GM23338 (cell line): ENCODE data around the gene ARL5C. TPM values are rescaled to one million over a fixed set of nuclear protein-coding genes. Genes with fewer than 3 reads are reported as not detected.

Experiments used
- ATAC-seq: fragments of 200-7000 bp; cut with Tn5 transposase; 3 replicates; pipeline ENCODE4 v1.9.1; 2020
- DNase-seq: peaks from one replicate; pipeline ENCODE4 v3.0.0-alpha.2; 2015; ENCODE audit warnings: low spot score
- H2AFZ ChIP-seq: fragments of 200-600 bp; sonication (generic); 2 replicates; pipeline ENCODE4 v1.8.0; 2016; ENCODE audit warnings: antibody characterized with exemption, mild to moderate bottlenecking, moderate library complexity
- H3F3A ChIP-seq: fragments of 200-600 bp; sonication (generic); replicated peaks from 2 replicates; pipeline ENCODE4 v1.8.0; 2017; ENCODE audit warnings: antibody characterized with exemption, mixed run types, low read depth
- H3K27ac ChIP-seq: fragments of 200-600 bp; sonication (generic); 2 replicates; pipeline ENCODE4 v1.6.1; 2016; ENCODE audit warnings: low read depth
- H3K27me3 ChIP-seq: fragments of 200-600 bp; sonication (generic); 2 replicates; pipeline ENCODE4 v1.8.0; 2016; ENCODE audit warnings: mild to moderate bottlenecking, mixed run types, moderate library complexity; ENCODE audit not compliant: insufficient read depth
- H3K36me3 ChIP-seq: fragments of 200-600 bp; sonication (generic); 2 replicates; pipeline ENCODE4 v1.8.0; 2016; ENCODE audit warnings: mild to moderate bottlenecking; ENCODE audit not compliant: insufficient read depth
- H3K4me1 ChIP-seq: fragments of 200-600 bp; sonication (generic); 2 replicates; pipeline ENCODE4 v1.8.0; 2016; ENCODE audit warnings: mild to moderate bottlenecking, moderate library complexity; ENCODE audit not compliant: insufficient read depth
- H3K4me2 ChIP-seq: fragments of 200-600 bp; sonication (generic); 2 replicates; pipeline ENCODE4 v1.7.1; 2017; ENCODE audit warnings: mixed run types
- H3K4me3 ChIP-seq: fragments of 200-600 bp; sonication (generic); 2 replicates; pipeline ENCODE4 v1.6.1; 2016; ENCODE audit warnings: mixed run types
- H3K79me2 ChIP-seq: fragments of 200-600 bp; sonication (generic); replicated peaks from 2 replicates; pipeline ENCODE4 v1.8.0; 2017; ENCODE audit warnings: mild to moderate bottlenecking; ENCODE audit not compliant: insufficient read depth
- H3K9me2 ChIP-seq: fragments of 200-600 bp; sonication (generic); 2 replicates; pipeline ENCODE4 v1.8.0; 2017; ENCODE audit not compliant: insufficient read depth
- H4K20me1 ChIP-seq: fragments of 200-600 bp; sonication (generic); replicated peaks from 2 replicates; pipeline ENCODE4 v1.8.0; 2017; ENCODE audit warnings: mild to moderate bottlenecking; ENCODE audit not compliant: insufficient read depth
- H3K27ac Mint-ChIP-seq: 2 replicates; pipeline ENCODE4 v1.8.0; 2020; ENCODE audit warnings: inconsistent platforms, mild to moderate bottlenecking, moderate library complexity, mixed read lengths
- H3K27me3 Mint-ChIP-seq: 3 replicates; pipeline ENCODE4 v1.8.0; 2022; ENCODE audit warnings: low read depth, mild to moderate bottlenecking, moderate library complexity, mixed read lengths, inconsistent platforms; ENCODE audit not compliant: insufficient read depth, poor library complexity
- H3K36me3 Mint-ChIP-seq: 3 replicates; pipeline ENCODE4 v1.8.0; 2021; ENCODE audit warnings: low read depth, mild to moderate bottlenecking, inconsistent platforms, moderate library complexity, mixed read lengths
- H3K4me1 Mint-ChIP-seq: 3 replicates; pipeline ENCODE4 v1.8.0; 2020; ENCODE audit warnings: mild to moderate bottlenecking, inconsistent platforms, mixed read lengths
- H3K4me3 Mint-ChIP-seq: 3 replicates; pipeline ENCODE4 v1.8.0; 2021; ENCODE audit warnings: moderate library complexity, mild to moderate bottlenecking, inconsistent platforms, mixed read lengths
- H3K9me3 Mint-ChIP-seq: 3 replicates; pipeline ENCODE4 v1.8.0; 2020; ENCODE audit warnings: moderate library complexity, mild to moderate bottlenecking, inconsistent platforms, mixed read lengths
- CREB1 ChIP-seq: fragments of 250-450 bp; sonication (Bioruptor Pico); IDR thresholded peaks from 2 replicates; pipeline ENCODE4 v1.5.0; 2020; ENCODE audit warnings: low read depth, mild to moderate bottlenecking, moderate library complexity
- EZH2 ChIP-seq: fragments of 200-600 bp; sonication (generic); IDR thresholded peaks from one replicate; pipeline ENCODE4 v1.8.0; 2017; ENCODE audit warnings: antibody characterized with exemption, mild to moderate bottlenecking, low read depth; ENCODE audit not compliant: unreplicated experiment
- EZH2phosphoT487 ChIP-seq: fragments of 200-600 bp; sonication (generic); IDR thresholded peaks from one replicate; pipeline ENCODE4 v1.8.1; 2018; ENCODE audit warnings: antibody characterized with exemption; ENCODE audit not compliant: unreplicated experiment
- JUNB ChIP-seq: IDR thresholded peaks from one replicate; pipeline ENCODE4 v1.6.1; 2016; ENCODE audit warnings: antibody characterized with exemption; ENCODE audit not compliant: unreplicated experiment
- NANOG ChIP-seq: IDR thresholded peaks from 2 replicates; pipeline ENCODE4 v1.6.1; 2016; ENCODE audit warnings: antibody characterized with exemption, borderline replicate concordance
- POLR2AphosphoS5 ChIP-seq: IDR thresholded peaks from 2 replicates; pipeline ENCODE4 v1.6.1; 2016; ENCODE audit warnings: antibody characterized with exemption, low read depth
- STAT1 ChIP-seq: IDR thresholded peaks from one replicate; pipeline ENCODE4 v1.6.1; 2016; ENCODE audit warnings: antibody characterized with exemption; ENCODE audit not compliant: unreplicated experiment
- ZNF114 ChIP-seq: fragments of 250-450 bp; sonication (Bioruptor Pico); IDR thresholded peaks from 2 replicates; pipeline ENCODE4 v1.5.0; 2020; ENCODE audit warnings: mild to moderate bottlenecking, moderate library complexity
- ZNF331 ChIP-seq: fragments of 250-450 bp; sonication (Bioruptor Pico); IDR thresholded peaks from 2 replicates; pipeline ENCODE4 v1.5.0; 2020; ENCODE audit warnings: low read depth, mild to moderate bottlenecking, moderate library complexity
- polyA plus RNA-seq: library from polyadenylated mRNA; unstranded; fragments of >200 nt; fragmentation: Nextera tagmentation; extraction: Ambion mirVana; gene quantifications from 2 replicates; pipeline ENCODE4 v1.2.1, GENCODE V29; 2016
- total RNA-seq: library from RNA; depleted of rRNA; stranded (reverse); fragments of >200 nt; shearing (Covaris generic); gene quantifications from 2 replicates; pipeline ENCODE4 v1.2.3, GENCODE V29; 2014
- TF ChIP-seq, protein P1 (sequence below): IDR thresholded peaks from one replicate; pipeline ENCODE4 v1.6.1; 2018; ENCODE audit warnings: antibody characterized with exemption; ENCODE audit not compliant: unreplicated experiment
- TF ChIP-seq, protein P2 (sequence below): fragments of 250-450 bp; sonication (Bioruptor Pico); IDR thresholded peaks from 2 replicates; pipeline ENCODE4 v1.5.0; 2020; ENCODE audit warnings: mild to moderate bottlenecking, moderate library complexity
- TF ChIP-seq, protein P3 (sequence below): IDR thresholded peaks from 2 replicates; pipeline ENCODE4 v1.6.1; 2016; ENCODE audit warnings: antibody characterized with exemption
- TF ChIP-seq, protein P4 (sequence below), 2 experiments: fragments of 200-600 bp in 1 of 2; sonication (generic) in 1 of 2; conservative IDR thresholded peaks; 2 replicates each; pipeline versions ENCODE4 v1.5.1 to v1.6.1; 2016 to 2017; ENCODE audit warnings: antibody characterized with exemption in 2 of 2, low read depth in 2 of 2, mild to moderate bottlenecking in 2 of 2, moderate library complexity in 1 of 2

The ARL5C gene
- total and polyA plus RNA-seq, 2 experiments from 2014 or later: not detected

DNA sequence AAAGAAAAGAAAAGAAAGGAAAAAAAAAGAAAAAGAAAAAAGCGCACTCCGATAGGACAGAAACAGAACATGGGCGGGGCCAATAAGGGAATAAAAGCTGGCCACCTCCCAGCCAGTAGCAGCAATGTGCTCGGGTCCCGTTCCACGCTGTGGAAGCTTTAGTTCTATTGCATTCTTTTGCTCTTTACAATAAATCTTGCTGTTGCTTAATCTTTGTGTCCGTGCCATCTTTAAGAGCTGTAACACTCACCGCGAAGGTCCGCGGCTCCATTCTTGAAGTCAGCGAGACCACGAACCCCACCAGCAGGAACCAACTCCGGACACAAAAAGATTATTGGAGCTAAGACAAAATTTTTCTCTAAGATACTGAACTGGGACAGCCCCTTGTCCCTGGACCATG, 3.1 kb upstream of the ARL5C start:
- peaks cover 5% of the 10 kb centered on the region for H3F3A ChIP-seq
- H3K27ac ChIP-seq: no peak overlapping the region
- Mint-ChIP-seq H3K36me3 (peaks cover 7% of the 10 kb centered on the region; the same call in 1 of the 3 replicates), H3K4me3 (no peak overlapping the region), H3K4me1 (peaks cover 21% of the 10 kb centered on the region), H3K9me3 (peaks cover 9% of the 10 kb centered on the region; the same call in 2 of the 3 replicates), H3K27me3 (peaks cover 29% of the 10 kb centered on the region), H3K27ac (no peak overlapping the region)
- no peak overlapping the region for H3K4me3 ChIP-seq
- H2AFZ ChIP-seq: no peak overlapping the region
- H4K20me1 ChIP-seq: no peaks in the 10 kb centered on the region
- H3K4me2 ChIP-seq: no peak overlapping the region
- DNase-seq (no peak), ATAC-seq (no peak)
- no peaks in the 10 kb centered on the region for H3K9me2 ChIP-seq
- H3K79me2 ChIP-seq: no peaks in the 10 kb centered on the region
- peaks cover 33% of the 10 kb centered on the region for H3K27me3 ChIP-seq
- no peaks in the 10 kb centered on the region for H3K36me3 ChIP-seq
- TF ChIP-seq EZH2phosphoT487 (no peak), EZH2 (no peak), POLR2AphosphoS5 (no peak), ZNF114 (no peak), NANOG (no peak), STAT1 (no peak), ZNF331 (CRISPR knock-in tag) (no peak), CREB1 (CRISPR knock-in tag) (no peak), JUNB (no peak)
- TF ChIP-seq, protein P1, sequence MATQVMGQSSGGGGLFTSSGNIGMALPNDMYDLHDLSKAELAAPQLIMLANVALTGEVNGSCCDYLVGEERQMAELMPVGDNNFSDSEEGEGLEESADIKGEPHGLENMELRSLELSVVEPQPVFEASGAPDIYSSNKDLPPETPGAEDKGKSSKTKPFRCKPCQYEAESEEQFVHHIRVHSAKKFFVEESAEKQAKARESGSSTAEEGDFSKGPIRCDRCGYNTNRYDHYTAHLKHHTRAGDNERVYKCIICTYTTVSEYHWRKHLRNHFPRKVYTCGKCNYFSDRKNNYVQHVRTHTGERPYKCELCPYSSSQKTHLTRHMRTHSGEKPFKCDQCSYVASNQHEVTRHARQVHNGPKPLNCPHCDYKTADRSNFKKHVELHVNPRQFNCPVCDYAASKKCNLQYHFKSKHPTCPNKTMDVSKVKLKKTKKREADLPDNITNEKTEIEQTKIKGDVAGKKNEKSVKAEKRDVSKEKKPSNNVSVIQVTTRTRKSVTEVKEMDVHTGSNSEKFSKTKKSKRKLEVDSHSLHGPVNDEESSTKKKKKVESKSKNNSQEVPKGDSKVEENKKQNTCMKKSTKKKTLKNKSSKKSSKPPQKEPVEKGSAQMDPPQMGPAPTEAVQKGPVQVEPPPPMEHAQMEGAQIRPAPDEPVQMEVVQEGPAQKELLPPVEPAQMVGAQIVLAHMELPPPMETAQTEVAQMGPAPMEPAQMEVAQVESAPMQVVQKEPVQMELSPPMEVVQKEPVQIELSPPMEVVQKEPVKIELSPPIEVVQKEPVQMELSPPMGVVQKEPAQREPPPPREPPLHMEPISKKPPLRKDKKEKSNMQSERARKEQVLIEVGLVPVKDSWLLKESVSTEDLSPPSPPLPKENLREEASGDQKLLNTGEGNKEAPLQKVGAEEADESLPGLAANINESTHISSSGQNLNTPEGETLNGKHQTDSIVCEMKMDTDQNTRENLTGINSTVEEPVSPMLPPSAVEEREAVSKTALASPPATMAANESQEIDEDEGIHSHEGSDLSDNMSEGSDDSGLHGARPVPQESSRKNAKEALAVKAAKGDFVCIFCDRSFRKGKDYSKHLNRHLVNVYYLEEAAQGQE: no peak
- TF ChIP-seq, protein P2, sequence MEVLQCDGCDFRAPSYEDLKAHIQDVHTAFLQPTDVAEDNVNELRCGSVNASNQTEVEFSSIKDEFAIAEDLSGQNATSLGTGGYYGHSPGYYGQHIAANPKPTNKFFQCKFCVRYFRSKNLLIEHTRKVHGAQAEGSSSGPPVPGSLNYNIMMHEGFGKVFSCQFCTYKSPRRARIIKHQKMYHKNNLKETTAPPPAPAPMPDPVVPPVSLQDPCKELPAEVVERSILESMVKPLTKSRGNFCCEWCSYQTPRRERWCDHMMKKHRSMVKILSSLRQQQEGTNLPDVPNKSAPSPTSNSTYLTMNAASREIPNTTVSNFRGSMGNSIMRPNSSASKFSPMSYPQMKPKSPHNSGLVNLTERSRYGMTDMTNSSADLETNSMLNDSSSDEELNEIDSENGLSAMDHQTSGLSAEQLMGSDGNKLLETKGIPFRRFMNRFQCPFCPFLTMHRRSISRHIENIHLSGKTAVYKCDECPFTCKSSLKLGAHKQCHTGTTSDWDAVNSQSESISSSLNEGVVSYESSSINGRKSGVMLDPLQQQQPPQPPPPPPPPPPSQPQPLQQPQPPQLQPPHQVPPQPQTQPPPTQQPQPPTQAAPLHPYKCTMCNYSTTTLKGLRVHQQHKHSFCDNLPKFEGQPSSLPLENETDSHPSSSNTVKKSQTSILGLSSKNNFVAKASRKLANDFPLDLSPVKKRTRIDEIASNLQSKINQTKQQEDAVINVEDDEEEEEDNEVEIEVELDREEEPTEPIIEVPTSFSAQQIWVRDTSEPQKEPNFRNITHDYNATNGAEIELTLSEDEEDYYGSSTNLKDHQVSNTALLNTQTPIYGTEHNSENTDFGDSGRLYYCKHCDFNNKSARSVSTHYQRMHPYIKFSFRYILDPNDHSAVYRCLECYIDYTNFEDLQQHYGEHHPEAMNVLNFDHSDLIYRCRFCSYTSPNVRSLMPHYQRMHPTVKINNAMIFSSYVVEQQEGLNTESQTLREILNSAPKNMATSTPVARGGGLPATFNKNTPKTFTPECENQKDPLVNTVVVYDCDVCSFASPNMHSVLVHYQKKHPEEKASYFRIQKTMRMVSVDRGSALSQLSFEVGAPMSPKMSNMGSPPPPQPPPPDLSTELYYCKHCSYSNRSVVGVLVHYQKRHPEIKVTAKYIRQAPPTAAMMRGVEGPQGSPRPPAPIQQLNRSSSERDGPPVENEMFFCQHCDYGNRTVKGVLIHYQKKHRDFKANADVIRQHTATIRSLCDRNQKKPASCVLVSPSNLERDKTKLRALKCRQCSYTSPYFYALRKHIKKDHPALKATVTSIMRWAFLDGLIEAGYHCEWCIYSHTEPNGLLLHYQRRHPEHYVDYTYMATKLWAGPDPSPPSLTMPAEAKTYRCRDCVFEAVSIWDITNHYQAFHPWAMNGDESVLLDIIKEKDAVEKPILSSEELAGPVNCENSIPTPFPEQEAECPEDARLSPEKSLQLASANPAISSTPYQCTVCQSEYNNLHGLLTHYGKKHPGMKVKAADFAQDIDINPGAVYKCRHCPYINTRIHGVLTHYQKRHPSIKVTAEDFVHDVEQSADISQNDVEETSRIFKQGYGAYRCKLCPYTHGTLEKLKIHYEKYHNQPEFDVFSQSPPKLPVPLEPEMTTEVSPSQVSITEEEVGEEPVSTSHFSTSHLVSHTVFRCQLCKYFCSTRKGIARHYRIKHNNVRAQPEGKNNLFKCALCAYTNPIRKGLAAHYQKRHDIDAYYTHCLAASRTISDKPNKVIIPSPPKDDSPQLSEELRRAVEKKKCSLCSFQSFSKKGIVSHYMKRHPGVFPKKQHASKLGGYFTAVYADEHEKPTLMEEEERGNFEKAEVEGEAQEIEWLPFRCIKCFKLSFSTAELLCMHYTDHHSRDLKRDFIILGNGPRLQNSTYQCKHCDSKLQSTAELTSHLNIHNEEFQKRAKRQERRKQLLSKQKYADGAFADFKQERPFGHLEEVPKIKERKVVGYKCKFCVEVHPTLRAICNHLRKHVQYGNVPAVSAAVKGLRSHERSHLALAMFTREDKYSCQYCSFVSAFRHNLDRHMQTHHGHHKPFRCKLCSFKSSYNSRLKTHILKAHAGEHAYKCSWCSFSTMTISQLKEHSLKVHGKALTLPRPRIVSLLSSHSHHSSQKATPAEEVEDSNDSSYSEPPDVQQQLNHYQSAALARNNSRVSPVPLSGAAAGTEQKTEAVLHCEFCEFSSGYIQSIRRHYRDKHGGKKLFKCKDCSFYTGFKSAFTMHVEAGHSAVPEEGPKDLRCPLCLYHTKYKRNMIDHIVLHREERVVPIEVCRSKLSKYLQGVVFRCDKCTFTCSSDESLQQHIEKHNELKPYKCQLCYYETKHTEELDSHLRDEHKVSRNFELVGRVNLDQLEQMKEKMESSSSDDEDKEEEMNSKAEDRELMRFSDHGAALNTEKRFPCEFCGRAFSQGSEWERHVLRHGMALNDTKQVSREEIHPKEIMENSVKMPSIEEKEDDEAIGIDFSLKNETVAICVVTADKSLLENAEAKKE (CRISPR knock-in tag): no peak
- TF ChIP-seq, protein P3, sequence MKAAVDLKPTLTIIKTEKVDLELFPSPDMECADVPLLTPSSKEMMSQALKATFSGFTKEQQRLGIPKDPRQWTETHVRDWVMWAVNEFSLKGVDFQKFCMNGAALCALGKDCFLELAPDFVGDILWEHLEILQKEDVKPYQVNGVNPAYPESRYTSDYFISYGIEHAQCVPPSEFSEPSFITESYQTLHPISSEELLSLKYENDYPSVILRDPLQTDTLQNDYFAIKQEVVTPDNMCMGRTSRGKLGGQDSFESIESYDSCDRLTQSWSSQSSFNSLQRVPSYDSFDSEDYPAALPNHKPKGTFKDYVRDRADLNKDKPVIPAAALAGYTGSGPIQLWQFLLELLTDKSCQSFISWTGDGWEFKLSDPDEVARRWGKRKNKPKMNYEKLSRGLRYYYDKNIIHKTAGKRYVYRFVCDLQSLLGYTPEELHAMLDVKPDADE: no peak
- TF ChIP-seq, protein P4, sequence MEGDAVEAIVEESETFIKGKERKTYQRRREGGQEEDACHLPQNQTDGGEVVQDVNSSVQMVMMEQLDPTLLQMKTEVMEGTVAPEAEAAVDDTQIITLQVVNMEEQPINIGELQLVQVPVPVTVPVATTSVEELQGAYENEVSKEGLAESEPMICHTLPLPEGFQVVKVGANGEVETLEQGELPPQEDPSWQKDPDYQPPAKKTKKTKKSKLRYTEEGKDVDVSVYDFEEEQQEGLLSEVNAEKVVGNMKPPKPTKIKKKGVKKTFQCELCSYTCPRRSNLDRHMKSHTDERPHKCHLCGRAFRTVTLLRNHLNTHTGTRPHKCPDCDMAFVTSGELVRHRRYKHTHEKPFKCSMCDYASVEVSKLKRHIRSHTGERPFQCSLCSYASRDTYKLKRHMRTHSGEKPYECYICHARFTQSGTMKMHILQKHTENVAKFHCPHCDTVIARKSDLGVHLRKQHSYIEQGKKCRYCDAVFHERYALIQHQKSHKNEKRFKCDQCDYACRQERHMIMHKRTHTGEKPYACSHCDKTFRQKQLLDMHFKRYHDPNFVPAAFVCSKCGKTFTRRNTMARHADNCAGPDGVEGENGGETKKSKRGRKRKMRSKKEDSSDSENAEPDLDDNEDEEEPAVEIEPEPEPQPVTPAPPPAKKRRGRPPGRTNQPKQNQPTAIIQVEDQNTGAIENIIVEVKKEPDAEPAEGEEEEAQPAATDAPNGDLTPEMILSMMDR (conservative IDR thresholded peaks at IDR 0.05; ENCODE audit: low read depth in 2 of 2): no peak
- H3K4me1 ChIP-seq: peaks cover 24% of the 10 kb centered on the region
